ENCODE data around the gene ANKRD44. TPM values are rescaled to one million over a fixed set of nuclear protein-coding genes. Genes with fewer than 3 reads are reported as not detected.

ANKRD44 gene
- total RNA-seq, 1 donor from 2014 or later: 3.4 TPM

GRCh38 chr2:197144183-197144582, 166.4 kb downstream of the ANKRD44 start:
- H3K4me1 Mint-ChIP-seq: peaks cover 10% of the 10 kb centered on the region
- H3K27ac Mint-ChIP-seq: no peak overlapping the region
- H3F3A ChIP-seq (ENCODE audit: low read depth): no peaks in the 10 kb centered on the region
- H3K9ac ChIP-seq: no peak overlapping the region
- no peak for TF ChIP-seq EZH2phosphoT487 (IDR thresholded peaks at IDR 0.05)
- H3K27me3 ChIP-seq: no peaks in the 10 kb centered on the region
- H3K36me3 Mint-ChIP-seq: no peaks in the 10 kb centered on the region
- H3K4me2 ChIP-seq: no peak overlapping the region
- H3K9me3 ChIP-seq (ENCODE audit: low read depth): no peaks in the 10 kb centered on the region
- no peak overlapping the region for H3K27ac ChIP-seq
- no peaks in the 10 kb centered on the region for H3K36me3 ChIP-seq
- no peaks in the 10 kb centered on the region for H3K79me2 ChIP-seq (ENCODE audit: low read depth)
- peaks cover 13% of the 10 kb centered on the region for H3K4me1 ChIP-seq
- peaks cover 3% of the 10 kb centered on the region for H3K27me3 Mint-ChIP-seq (ENCODE audit: insufficient read depth, low read depth)
- H3K9me3 Mint-ChIP-seq: no peaks in the 10 kb centered on the region
- H4K20me1 ChIP-seq (ENCODE audit: low read depth): no peaks in the 10 kb centered on the region
- no peak overlapping the region for H3K4me3 ChIP-seq
- H2AFZ ChIP-seq (replicated peaks): no peak overlapping the region
- no peak overlapping the region for H3K4me3 Mint-ChIP-seq
- no peak for DNase-seq (ENCODE audit: low spot score)

DNA sequence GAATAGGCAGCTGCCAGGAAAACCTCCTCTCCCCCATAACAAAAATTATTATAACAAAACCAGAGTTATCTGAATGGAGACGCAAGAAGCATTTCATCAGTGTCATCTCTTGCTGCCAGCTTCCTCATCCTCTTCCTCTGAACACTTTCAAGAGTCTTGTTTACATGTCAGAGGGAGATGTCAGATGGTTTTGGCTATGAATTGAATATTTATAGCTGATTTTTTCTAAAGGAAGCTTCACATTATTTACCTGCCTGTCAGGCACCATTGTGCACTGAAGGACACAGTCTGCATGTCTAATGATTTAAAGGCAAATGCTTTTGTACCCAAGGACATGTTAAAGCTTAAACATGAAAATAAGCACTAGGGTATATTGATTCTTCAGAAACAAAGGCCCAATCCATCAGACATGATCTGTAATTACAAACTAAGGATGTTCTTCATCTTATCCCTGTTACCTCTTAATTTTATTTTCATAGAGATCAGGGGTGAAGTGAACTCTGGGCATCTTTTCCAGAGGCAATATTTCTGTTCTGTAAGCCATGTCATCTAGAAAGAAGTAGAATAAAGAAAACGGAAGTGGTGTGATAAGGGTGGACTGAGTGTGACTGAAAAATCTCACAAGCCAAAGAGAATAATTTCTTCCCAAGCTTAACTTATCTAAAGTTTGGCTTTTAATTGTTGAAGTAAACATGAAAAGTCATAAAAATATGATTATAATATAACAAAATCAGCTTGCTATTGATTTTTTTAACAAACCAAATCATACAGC, 168.7 kb downstream of the ANKRD44 start:
- no peaks in the 10 kb centered on the region for H3F3A ChIP-seq (ENCODE audit: low read depth)
- no peak for DNase-seq (ENCODE audit: low spot score)
- H3K4me3 Mint-ChIP-seq: no peak overlapping the region
- no peaks in the 10 kb centered on the region for H3K9me3 ChIP-seq (ENCODE audit: low read depth)
- no peak overlapping the region for H3K4me3 ChIP-seq
- H3K4me2 ChIP-seq: no peak overlapping the region
- no peaks in the 10 kb centered on the region for H3K79me2 ChIP-seq (ENCODE audit: low read depth)
- H3K36me3 Mint-ChIP-seq: no peaks in the 10 kb centered on the region
- no peaks in the 10 kb centered on the region for H3K36me3 ChIP-seq
- no peaks in the 10 kb centered on the region for H3K9me3 Mint-ChIP-seq
- peaks cover 22% of the 10 kb centered on the region for H3K4me1 ChIP-seq
- H4K20me1 ChIP-seq (ENCODE audit: low read depth): no peaks in the 10 kb centered on the region
- TF ChIP-seq CTCF (IDR thresholded peaks at IDR 0.05) (no peak), EZH2 (IDR thresholded peaks at IDR 0.05) (no peak), EZH2phosphoT487 (IDR thresholded peaks at IDR 0.05) (no peak)
- H3K27ac ChIP-seq: no peak overlapping the region
- no peak overlapping the region for H3K9ac ChIP-seq
- peaks cover 3% of the 10 kb centered on the region for H3K27me3 Mint-ChIP-seq (ENCODE audit: insufficient read depth, low read depth)
- H3K4me1 Mint-ChIP-seq: peaks cover 13% of the 10 kb centered on the region
- H2AFZ ChIP-seq (replicated peaks): no peak overlapping the region
- H3K27me3 ChIP-seq: no peaks in the 10 kb centered on the region
- no peak overlapping the region for H3K27ac Mint-ChIP-seq

DNA sequence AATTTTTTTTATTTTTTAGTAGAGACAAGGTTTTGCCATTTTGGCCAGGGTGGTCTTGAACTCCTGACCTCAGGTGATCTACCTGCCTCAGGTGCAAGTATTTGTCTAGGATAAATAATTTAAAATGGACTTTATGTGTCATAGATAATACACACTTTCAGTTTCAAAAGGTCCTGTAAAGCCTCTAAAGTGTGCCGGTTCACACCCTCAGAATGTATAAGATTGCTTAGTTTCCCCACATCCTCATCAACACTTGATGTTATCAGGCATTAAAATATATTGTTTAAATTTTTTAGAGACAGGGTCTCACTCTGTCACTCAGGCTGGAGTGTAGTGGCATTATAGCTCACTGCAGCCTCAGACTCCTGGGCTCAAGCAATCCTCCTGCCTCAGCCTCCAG, 170.5 kb downstream of the ANKRD44 start:
- Histone ChIP-seq H3K9ac (no peak overlapping the region), H3F3A (ENCODE audit: low read depth) (no peaks in the 10 kb centered on the region)

More for the DNA sequence above, 170.5 kb downstream of the ANKRD44 start:
- no peaks in the 10 kb centered on the region for H3K36me3 ChIP-seq
- H4K20me1 ChIP-seq (ENCODE audit: low read depth): no peaks in the 10 kb centered on the region
- H3K79me2 ChIP-seq (ENCODE audit: low read depth): no peaks in the 10 kb centered on the region
- H3K27me3 ChIP-seq: no peaks in the 10 kb centered on the region
- Mint-ChIP-seq H3K9me3 (no peaks in the 10 kb centered on the region), H3K4me1 (peaks cover 12% of the 10 kb centered on the region), H3K4me3 (no peak overlapping the region), H3K27ac (no peak overlapping the region), H3K27me3 (ENCODE audit: insufficient read depth, low read depth) (peaks cover 3% of the 10 kb centered on the region), H3K36me3 (no peaks in the 10 kb centered on the region)
- TF ChIP-seq EZH2phosphoT487 (IDR thresholded peaks at IDR 0.05) (no peak), CTCF (IDR thresholded peaks at IDR 0.05) (no peak), EZH2 (IDR thresholded peaks at IDR 0.05) (no peak)
- H3K4me1 ChIP-seq: peaks cover 19% of the 10 kb centered on the region
- H3K9me3 ChIP-seq (ENCODE audit: low read depth): no peaks in the 10 kb centered on the region
- no peak overlapping the region for H3K27ac ChIP-seq
- no peak overlapping the region for H3K4me2 ChIP-seq
- DNase-seq (ENCODE audit: low spot score): no peak
- no peak overlapping the region for H3K4me3 ChIP-seq
- no peak overlapping the region for H2AFZ ChIP-seq (replicated peaks)
